Erythroblast (primary cell): Measurements from ENCODE around the gene KIAA0753.

Experiments
- DNase-seq, 2 experiments: peaks; one replicate each; lab custom pipeline; 2025; lab: John Stamatoyannopoulos, UW
- GATA1 ChIP-seq: IDR thresholded peaks from 2 replicates; pipeline ENCODE4 v1.6.1; 2011; ENCODE audit warnings: low read depth, mild to moderate bottlenecking, control low read depth, low read length, moderate library complexity
- POLR2A ChIP-seq: IDR thresholded peaks from 2 replicates; pipeline ENCODE4 v1.6.1; 2011; ENCODE audit warnings: mild to moderate bottlenecking, low read length

The KIAA0753 gene

DNA sequence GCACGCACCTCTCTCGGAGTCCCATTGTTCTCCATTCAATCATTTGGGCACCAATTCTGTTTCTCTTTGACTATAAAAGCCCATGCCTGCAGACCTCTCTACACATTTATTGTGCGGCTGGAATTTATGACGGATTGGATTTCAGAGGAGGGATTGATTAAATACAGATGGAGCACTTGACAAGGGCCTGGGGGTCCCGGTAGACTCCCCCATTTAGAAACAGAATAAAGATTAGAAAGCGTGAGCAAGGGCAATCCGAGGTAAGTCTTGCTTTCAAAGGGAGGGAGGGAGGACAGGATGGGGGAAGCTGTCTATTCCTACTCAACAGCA lies 69.1 kb downstream of the KIAA0753 start:
- TF ChIP-seq GATA1 = no peak
- no peak for TF ChIP-seq POLR2A
- no peak for DNase-seq

DNA sequence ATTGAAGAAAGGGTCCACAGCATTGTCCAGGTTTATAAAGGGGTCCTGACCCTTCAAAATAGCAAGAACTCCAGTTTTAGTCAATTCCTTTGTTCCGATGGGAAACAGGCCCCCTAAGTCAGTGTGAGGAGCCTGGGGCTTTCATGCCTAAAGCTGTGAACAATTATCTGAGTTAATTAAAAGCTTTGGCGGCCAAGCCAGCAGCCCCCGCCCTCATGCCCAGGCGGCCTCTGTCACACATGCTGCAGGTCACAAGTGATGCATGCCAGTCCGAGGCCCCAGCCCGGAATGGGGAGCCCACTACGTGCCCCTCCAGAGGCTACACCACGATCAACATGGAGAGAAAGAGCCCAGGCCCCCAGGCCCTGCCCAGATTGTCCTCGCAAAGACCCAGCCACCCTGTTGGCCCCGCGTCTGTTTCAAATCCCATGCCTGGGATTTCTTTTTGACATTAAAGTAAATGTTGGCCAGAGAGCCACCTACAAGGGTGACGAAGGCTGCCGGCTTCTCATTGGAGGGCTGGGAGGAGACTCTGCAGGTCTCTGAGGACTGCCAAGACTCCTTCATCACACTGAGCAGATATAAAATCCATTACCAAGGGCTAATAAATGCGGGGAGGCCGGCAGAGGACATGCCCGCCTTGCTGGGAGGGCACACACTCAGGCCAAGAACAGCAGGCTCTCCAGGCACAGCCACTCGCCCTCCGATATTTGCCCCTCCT lies 69.6 kb downstream of the KIAA0753 start:
- no peak for DNase-seq

DNA sequence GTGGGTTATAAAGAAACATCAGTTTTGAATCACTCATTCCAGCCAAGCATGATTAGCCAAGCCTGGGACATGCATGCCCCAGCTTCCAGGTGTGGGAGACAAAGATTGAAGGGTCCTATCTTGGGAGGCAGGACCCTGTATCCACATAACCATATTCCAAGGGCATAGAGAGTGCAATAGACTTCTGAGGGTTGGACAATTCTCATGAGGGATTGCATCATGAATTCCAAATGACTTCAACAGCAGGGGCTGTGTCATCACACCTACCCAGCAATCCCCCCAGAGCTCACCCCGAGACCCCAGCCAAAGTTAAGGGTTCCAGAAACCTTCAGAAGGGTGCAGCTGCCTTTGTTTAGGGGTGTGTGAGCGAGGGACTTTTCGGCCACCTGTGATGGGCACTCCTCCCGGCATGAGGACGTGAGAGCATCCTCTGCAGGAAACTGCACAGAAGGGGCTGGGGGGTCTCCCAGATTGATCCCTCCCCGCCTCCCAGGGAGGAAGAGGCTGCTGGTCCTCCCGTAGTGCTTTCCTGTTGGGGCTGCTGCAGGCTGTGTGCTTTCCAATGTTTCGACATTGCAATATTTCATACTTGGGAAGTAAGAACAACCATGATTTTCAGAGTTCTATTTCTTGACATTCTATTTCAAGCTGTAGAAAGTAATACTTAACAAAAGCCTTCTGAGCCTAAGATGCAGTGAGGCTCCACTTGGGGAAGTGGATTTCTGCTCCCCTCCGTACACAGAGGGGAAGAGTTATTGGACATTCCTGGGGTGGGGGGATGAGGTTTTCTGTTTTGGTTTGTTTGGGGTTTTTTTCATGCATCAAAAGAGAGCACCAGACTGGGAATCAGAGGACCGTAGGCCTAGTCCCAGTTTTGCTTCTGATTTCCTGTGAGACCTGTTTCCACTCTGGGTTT lies 70.9 kb downstream of the KIAA0753 start:
- no peak for TF ChIP-seq POLR2A
- DNase-seq = peak in 1 of 2 experiments; percentile 11

More for the DNA sequence above, 69.6 kb downstream of the KIAA0753 start:
- TF ChIP-seq POLR2A = no peak
- TF ChIP-seq GATA1 = no peak

DNA sequence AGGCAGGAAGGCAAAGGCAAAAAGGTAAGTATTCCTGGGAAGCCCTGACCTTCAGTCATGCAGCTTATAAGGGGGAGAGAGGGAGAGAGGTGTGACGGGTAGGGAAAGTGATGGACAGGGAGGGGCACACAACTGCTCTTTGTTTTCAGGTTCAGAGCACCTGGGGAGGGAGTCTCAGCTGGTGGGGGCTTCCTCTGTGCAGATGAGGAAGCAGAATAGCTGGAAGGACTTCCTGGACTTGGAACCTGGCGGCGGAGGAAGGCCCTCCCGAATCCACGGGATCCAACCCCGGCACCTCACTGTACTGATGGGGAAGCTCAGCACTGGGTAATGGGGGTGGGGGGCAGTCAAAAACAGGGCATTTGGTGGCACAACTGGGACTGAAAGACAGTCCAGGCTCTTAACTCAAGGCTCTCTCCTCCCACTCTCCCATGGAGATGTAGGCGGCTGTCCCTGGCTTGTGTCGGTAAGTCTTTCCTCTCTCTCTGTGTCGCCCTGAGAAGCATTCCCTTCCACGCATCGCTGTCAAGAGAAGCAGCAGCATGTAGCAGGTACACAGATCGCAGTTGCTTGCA lies 72.2 kb downstream of the KIAA0753 start:
- DNase-seq = no peak
- no peak for TF ChIP-seq POLR2A
- TF ChIP-seq GATA1 = no peak

DNA sequence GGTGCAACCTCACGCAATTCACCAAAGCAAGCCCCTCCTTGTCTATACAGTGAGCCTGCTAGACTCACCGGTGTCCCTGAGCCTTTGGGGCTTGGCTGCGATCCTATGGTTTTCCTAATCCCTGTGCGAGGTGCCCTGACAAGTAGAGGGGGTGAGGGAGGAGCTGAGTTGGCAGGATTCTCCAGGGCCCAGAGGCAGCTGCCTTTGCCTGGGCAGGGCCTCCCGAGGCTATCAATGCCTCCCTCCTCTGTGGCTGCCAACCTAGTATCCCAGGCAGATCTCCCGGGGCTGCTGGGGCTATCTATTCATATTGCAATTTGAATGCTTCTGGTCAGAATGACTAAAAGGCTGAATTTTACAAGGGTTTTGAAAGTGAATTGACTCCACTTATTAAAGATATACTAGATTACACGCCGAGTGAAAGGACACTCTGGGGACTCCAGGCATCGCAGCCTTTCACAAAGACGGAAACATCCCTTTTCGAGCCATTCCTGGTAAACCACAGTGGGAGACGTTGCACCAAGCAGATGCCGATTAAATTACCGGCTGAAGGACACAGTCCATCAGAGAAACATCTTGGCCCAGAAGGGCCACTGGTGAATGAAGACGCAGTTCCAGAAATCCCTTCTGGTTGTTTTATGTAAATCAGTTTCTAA lies 72.9 kb downstream of the KIAA0753 start:
- DNase-seq = peak in 1 of 2 experiments; percentile 47
- TF ChIP-seq POLR2A (no peak), GATA1 (no peak)

DNA sequence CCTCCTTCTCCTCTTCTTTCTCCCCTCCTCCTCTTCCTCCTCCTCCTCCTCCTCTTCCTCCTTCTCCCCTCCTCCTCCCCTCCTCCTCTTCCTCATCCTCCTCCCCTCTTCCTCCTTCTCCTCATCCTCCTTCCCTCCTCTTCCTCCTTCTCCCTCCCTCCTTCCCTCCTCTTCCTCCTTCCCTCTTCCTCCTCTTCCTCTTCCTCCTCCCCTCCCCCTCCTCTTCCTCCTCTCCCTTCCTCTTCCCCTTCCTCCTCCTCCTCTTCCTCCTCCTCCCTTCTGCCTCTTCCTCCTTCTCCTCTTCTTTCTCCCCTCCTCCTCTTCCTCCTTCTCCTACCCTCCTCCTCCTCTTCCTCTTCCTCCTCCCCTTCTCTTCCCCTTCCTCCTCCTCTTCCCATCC lies 79.1 kb downstream of the KIAA0753 start:
- no peak for DNase-seq
- TF ChIP-seq GATA1 (no peak), POLR2A (no peak)

DNA sequence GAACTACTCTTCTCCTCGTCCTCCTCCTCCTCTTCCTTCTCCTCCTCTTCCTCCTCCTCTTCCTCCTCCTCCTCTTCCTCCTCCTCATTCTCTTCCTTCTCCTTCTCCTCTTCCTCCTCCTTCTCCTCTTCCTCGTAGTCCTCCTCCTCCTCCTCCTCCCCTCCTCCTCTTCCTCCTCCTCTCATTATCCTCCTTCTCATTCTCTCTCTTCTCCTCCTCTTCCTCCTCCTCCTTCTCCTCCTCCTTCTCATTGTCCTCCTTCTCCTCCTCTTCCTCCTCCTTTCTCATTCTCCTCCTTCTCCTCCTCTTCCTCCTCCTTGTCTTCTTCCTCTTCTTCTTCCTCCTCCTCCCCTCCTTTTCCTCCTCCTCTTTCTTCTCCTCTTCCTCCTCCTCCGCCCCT lies 80.0 kb downstream of the KIAA0753 start:
- no peak for TF ChIP-seq POLR2A
- TF ChIP-seq GATA1 = no peak
- no peak for DNase-seq

DNA sequence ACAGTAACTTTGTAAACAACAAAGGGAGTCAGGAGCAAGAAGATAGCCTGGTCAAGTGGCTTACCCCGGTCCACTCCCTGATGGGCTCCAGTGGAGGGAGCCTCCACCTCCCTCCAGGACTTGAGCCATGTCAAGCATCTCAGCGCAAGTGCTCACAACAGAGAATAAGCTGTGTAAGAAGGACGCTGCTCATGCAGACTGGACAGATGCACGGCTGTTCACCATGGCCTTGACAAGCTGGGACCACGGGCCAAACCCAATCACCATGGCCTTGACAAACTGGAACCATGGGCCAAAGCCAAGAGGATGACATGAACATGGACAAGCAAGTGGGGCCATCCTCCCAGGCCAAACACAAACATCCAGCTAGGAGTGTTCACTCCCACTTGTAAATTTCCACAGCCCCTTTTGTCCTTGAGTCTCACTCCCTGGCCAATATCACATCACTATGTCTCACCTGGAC lies 80.7 kb downstream of the KIAA0753 start:
- DNase-seq = no peak
- TF ChIP-seq GATA1 (no peak), POLR2A (no peak)

DNA sequence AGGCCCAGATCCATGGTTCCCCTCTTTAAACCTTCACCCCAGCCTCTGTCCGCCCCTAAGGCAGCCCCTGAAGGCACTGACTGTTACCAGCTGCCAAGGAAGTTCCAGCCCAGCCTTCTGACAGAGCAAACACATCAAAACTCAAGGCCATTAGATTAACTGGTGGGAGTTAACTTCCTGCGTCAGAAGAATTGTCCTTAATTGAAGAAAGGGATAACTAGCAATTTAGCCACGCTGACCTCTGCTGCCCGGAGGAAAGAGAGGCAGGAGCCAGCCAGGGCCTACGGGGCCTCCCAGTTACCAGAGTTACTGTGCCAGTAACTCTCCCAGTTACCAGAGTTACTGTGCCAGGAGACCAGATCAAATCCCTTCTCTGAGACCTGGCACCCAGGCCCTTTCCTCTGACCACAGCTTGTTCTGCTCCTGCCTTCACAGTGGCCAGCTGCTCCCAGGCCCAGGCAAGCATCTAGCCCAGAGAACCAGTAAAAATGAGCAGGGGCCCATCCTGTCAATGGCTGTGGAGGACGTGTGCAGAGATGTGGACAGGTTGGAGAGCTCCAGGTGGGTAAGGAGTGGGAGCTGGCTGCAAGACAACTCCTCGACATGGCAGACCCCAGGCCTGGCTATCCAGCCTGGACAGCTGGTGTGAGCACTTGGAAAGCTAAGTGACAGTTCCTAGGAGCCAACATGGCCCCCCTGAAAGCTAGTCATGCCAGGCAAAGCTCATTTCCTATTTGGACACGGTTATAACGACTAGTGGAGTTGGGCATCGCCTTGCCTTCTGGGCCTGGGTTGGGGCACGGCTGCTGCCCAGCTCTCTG lies 81.4 kb downstream of the KIAA0753 start:
- no peak for DNase-seq
- TF ChIP-seq POLR2A (no peak), GATA1 (no peak)

DNA sequence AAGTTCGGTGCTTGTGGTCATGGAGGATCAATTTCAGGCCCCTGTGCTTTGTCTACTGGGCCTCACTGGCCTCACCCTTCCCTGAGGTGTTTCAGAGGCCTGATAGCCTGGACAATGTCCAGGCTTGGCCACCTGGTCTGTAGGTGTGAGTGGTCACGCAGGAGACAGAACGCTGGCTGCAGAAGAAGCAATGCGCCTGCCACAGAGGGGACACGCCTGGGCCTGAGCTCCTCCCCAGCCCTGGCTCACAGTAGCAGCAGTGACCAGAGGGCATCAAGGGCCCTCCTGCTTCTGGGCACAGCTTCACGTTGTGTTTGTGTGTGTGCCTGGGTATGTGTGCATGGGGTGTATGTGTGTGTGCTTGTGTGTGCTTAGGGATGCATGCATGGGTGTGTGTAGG lies 82.2 kb downstream of the KIAA0753 start:
- no peak for TF ChIP-seq POLR2A
- TF ChIP-seq GATA1 = no peak
- no peak for DNase-seq

DNA sequence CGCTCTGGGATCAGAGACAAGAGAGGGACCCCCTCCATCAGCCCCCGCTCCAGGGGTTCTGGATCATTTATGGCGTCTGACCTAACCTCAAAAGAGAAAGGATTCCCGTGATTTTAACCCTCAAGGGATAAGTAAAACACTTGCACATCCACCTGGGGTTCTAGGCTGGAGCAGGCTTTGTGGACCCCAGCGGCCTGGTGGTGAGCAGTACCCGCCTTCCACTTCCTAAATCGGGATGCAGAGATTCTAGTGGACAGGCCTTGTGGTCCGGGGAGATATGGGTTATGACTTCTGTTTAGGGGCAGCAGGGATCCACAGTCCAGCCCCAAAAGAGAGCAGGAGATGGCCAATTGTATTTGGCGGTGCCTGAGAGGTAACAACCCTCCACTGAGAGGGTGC lies 83.5 kb downstream of the KIAA0753 start:
- TF ChIP-seq GATA1 (no peak), POLR2A (no peak)
- no peak for DNase-seq

DNA sequence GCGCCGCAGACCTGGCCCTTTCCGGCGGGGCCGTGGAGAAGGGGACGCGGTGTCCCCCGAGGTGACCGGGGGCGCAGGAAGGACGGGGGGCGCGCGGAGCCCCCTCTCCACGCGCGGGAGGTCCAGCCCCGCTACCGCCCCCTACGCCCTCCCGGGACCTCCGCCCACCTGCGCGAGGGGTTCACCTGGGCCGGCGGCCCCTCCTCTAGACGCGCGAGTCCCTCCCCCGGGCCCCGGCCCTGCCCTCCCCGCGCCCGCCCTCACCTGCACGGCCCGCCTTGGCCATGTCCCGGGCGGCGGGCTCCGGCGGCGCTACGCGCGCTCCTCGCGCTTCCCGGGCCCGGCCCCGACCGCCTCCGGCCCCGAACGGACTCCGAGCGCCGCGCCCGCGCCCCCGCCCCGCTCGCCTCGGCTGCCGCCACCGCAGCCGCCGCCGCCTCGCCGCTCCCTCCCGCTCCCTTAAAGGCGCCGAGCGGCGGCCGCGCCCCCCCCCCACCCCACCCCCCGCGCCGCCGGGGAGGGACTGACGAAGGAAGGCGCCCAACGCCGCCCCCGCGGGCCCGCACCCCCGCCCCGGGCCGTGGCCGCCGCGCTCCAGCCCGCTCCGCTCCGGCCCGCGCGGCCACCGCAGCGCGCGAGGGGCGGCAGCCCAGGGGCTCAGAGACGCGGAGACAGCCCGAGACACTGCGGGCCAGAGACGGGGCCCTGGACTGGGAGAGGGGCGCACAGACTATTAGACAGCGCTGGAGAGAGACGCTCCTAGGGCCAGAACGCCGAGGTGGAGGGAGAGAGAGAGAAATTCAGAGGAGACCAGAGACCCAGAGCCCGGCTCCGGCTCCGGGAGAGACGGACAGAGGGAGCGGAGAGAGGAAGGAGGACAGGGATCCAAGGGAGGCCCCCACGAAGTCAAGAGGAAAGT lies 84.1 kb downstream of the KIAA0753 start, which contains the start of gene PITPNM3:
TSS of gene PITPNM3 (minus strand) at position 435 of the 919 bp plus-strand sequence. CDS start at position 286, 149 bp downstream.
- DNase-seq = no peak
- no peak for TF ChIP-seq POLR2A
- no peak for TF ChIP-seq GATA1
